ENCODE measurements around the gene LOXL1. TPM values are rescaled to one million over a fixed set of nuclear protein-coding genes. Genes with fewer than 3 reads are reported as not detected.
A peak's percentile ranks its signal among the peaks of the same experiment; 100 is the strongest.
"Not testable (repeated sequence)": the region's sequence is repeated elsewhere in the genome, so short reads cannot be mapped to it uniquely, and the experiment has no call there.

LOXL1 gene
- polyA plus RNA-seq, 4 donors = 72.6 to 86.1 (median 81.9) TPM

DNA sequence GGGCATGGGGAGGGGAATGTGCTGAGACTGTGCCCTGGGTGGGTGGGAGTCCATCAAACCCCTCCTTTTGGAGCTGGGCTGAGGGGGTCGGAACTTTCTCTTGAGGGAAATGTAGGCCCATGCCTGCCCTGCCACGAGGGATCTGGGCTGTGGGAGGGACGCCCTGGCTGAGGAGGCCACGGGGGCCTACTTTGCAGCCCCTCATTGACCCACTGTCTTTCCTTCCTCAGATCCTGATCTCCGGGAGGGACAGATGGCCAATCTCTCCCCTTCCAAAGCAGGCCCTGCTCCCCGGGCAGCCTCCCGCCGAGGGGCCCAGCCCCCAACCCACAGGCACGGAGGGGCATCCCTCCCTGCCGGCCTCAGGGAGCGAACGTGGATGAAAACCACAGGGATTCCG is 25.3 kb downstream of the LOXL1 start:
- no peak for DNase-seq (ENCODE audit: low read depth in 4 of 4, low spot score in 2 of 4)

DNA sequence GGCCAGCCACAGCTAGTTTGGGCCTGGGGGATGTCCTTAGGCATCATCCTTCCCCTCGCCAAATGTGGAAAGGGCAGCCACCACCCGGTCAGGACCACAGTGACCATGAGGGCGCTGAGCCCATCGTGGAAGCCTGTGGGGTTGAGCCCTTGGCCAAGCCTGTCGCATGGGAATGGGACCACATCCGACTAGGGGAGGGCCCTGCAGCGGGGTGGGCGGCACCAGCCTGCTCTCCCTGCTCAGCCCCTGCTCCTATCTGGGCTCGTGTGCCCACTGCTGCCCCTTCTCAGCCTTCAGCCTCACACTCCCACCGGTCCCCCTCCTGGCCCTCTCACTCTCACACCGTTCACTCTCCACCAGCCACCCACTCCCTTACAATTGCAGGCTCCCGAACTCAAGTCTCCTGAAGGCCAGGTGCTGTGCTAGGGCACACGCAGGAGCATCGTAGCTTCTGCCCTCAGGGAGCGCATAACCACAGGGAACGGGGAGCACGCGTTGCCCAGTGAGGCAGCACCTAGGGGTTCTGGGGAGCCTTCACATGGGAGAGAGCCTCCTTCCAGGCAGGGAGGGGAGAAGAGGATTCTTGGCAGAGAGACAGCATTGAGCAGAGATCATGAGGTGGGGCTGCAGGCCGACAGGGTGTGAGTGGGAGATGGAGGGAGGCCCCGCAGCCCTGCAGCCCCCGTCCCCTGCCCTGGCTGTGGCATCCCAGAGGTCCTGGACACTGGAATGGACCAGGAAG is 26.1 kb downstream of the LOXL1 start:
- DNase-seq (ENCODE audit: low read depth in 4 of 4, low spot score in 2 of 4) = no peak

GRCh38 chr15:73952913-73953750 is 26.9 kb downstream of the LOXL1 start:
- DNase-seq (ENCODE audit: low read depth in 4 of 4, low spot score in 2 of 4) = no peak

- no peak for DNase-seq (ENCODE audit: low read depth in 4 of 4, low spot score in 2 of 4)
Observed at GRCh38 chr15:73954188-73955145, 28.2 kb downstream of the LOXL1 start.

DNA sequence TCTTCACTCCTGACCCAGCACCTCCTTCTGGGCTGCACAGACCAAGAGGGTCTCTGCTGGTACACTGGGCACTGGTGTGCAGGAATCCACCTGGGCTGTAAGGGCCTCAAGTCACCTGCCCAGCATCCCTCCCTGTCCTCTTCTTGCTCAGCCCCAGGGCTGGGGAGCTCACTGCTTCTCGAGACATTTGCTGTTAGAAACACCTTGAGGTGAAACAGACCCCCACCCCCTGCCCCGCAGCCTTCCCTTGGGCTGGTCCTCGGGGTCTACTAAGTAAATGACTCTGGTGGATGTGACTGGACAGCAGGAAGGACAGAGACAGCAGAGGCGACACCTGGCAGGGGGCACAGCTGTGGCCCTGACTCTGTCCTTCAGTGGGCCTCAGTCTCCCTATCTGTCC is 29.1 kb downstream of the LOXL1 start:
- no peak for DNase-seq (ENCODE audit: low read depth in 4 of 4, low spot score in 2 of 4)

- no peak for DNase-seq (ENCODE audit: low read depth in 4 of 4, low spot score in 2 of 4)
Observed at GRCh38 chr15:73955861-73956742, 29.8 kb downstream of the LOXL1 start.

DNA sequence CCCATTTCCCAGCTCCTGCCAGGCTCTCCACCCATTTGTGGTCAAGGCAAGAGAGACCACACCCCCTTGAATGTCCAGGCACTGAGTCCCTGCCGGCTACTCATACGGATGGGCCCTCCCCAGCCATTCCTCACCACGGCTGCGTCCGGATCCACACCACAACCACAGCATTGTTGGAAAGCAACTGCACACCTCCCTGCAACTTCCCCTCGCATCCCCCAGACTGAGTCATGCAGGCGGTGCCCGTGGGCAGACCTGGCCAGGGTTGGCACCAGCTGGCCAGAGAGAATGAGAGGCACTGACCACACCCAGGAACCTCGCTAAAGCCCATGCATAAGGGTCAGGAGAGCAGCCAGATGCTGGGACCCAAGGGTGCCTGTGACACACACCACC is 30.5 kb downstream of the LOXL1 start:
- DNase-seq (ENCODE audit: low read depth in 4 of 4, low spot score in 2 of 4) = no peak

GRCh38 chr15:73957276-73957675 is 31.0 kb downstream of the LOXL1 start:
- no peak for DNase-seq (ENCODE audit: low read depth in 4 of 4, low spot score in 2 of 4)

DNA sequence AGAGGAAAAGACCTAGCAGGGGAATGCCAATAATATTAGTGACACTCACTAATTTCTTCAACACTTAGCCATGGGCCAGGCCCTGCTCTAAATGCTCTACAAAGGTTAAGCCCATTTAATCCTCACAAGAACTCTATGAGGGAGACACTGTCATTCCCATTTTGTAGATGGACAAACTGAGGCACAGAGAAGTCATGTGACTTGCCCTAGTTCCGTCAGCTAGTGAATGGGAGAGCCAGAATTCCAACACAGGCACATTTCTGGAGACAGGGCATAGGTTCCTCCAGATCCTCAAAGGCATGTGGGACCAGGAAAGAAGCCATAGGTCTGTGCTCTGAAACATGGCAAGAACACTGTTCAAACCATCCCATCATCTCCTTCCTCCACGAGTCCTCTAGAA is 31.5 kb downstream of the LOXL1 start:
- no peak for DNase-seq (ENCODE audit: low read depth in 4 of 4, low spot score in 2 of 4)

GRCh38 chr15:73959012-73959581 is 32.8 kb downstream of the LOXL1 start:
- DNase-seq (ENCODE audit: low read depth in 4 of 4, low spot score in 2 of 4) = no peak

DNA sequence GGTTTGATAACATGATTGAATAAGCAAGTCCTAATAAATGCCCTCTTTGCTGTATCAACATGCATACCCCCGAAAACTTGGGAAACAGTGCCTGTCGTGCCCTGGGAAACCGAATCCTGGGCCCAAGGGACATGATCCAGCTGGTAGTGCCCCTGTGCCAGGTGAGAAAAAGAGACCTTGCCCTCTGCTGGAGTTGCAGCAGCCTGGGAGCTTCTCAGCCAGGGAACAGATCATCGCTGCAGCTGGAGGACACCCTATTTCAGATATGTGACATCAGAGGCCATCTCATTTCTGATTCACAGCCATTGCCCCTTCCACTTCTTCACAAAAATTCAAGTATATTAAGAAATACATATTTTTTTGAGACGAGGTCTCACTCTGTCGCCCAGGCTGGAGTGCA is 33.5 kb downstream of the LOXL1 start:
- DNase-seq (ENCODE audit: low read depth in 4 of 4, low spot score in 2 of 4) = no peak

- DNase-seq (ENCODE audit: low read depth in 4 of 4, low spot score in 2 of 4) = not testable (repeated sequence)
Observed at GRCh38 chr15:73960472-73961070, 34.3 kb downstream of the LOXL1 start.

DNA sequence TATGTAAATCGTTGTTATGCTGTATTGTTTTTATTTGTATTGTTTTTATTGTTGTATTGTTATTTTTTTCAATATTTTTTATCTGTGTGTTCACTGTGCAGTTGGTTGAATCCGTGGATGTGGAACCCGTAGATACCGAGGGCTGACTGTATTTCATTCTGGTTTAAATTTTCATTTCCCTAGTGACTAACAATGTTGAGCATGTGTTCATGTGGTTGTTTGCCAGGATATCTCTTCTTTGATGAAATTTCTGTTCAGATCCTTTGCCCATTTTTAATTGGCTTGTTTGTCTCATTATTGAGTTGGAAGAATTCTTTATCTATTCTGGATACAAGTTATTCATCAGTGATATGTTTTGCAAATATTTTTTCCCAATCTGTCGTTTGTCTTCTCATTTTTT is 36.2 kb downstream of the LOXL1 start:
- no peak for DNase-seq (ENCODE audit: low read depth in 4 of 4, low spot score in 2 of 4)

DNA sequence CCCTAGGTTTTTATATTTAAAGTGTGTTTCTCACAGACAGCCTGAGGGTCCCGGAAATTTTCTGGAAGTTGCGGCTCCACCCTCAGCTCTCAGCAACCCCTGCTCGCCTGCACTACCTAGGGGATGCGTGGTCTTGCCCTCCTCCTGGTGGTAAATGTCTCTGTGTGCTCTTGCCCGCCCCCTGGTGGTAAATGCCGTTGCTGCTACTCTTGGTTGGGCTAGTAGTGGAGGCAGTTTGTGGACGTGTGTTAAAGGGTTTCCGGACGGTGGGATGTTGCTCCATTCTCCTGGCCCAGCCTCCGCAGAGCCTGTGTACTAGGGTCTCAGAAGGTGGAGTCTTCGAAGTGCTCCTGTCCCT is 38.5 kb downstream of the LOXL1 start:
- DNase-seq (ENCODE audit: low read depth in 4 of 4, low spot score in 2 of 4) = peak in 2 of 4 donors; percentile 51 to 76

- peak in 1 of 4 donors; percentile 26 for DNase-seq (ENCODE audit: low read depth in 4 of 4, low spot score in 2 of 4)
Observed at GRCh38 chr15:73965094-73965757, 39.0 kb downstream of the LOXL1 start.

GRCh38 chr15:73965758-73966113 is 39.5 kb downstream of the LOXL1 start:
- DNase-seq (ENCODE audit: low read depth in 4 of 4, low spot score in 2 of 4) = no peak

- no peak for DNase-seq (ENCODE audit: low read depth in 4 of 4, low spot score in 2 of 4)
Observed at GRCh38 chr15:73968461-73968860, 42.2 kb downstream of the LOXL1 start.

- no peak for DNase-seq (ENCODE audit: low read depth in 4 of 4, low spot score in 2 of 4)
Observed at GRCh38 chr15:73969151-73969759, 43.0 kb downstream of the LOXL1 start.

All from left renal cortex interstitium (tissue), 4 donors.